GM12878 (cell line): Measurements from ENCODE around the gene SLC25A26. TPM values are rescaled to one million over a fixed set of nuclear protein-coding genes. Genes with fewer than 3 reads are reported as not detected.

Source experiments
- ATAC-seq: fragments of 200-7000 bp; cut with Tn5 transposase; 3 replicates; pipeline ENCODE4 v1.9.1; 2020; ENCODE audit warnings: mild to moderate bottlenecking, moderate library complexity
- BruUV-seq: library from RNA; stranded (reverse); fragments of 400-500 nt; replicated peaks from 2 replicates; lab custom pipeline; 2021; lab: Mats Ljungman, UMichigan
- CTCF ChIA-PET: fragments of 300-600 bp; sonication (Branson Sonifier 250); formaldehyde crosslinking; extraction: SDS; loops from one replicate; lab custom pipeline; 2021; ENCODE audit warnings: inconsistent platforms; lab: Yijun Ruan, JAX
- POLR2A ChIA-PET: fragments of 350-600 bp; formaldehyde crosslinking; extraction: SDS; loops from one replicate; lab custom pipeline; 2021; ENCODE audit warnings: inconsistent platforms; lab: Charles Lee
- RAD21 ChIA-PET: fragments of 300-600 bp; sonication (Branson Sonifier 250); formaldehyde crosslinking; loops from one replicate; lab custom pipeline; 2023; ENCODE audit warnings: antibody characterized with exemption; ENCODE audit not compliant: unreplicated experiment; lab: Charles Lee
- SMC1A ChIA-PET: fragments of 300-600 bp; sonication (Branson Sonifier 250); formaldehyde crosslinking; loops from one replicate; lab custom pipeline; 2023; ENCODE audit not compliant: unreplicated experiment, uncharacterized antibody; lab: Charles Lee
- DNase-seq: peaks from one replicate; pipeline ENCODE4 v3.0.0-alpha.2; 2011; ENCODE audit warnings: low read depth, low spot score
- FAIRE-seq: peaks from 3 replicates; lab custom pipeline; 2011; peaks lifted over from hg19 to GRCh38; lab: Jason Lieb, UNC
- H2AFZ ChIP-seq: 2 replicates; pipeline ENCODE4 v1.6.0; 2011; ENCODE audit warnings: low read depth, low read length, control low read depth; ENCODE audit not compliant: control insufficient read depth
- H3K27ac ChIP-seq: 2 replicates; pipeline ENCODE4 v1.5.1; 2011; ENCODE audit warnings: control low read depth; ENCODE audit not compliant: control insufficient read depth, insufficient read depth
- H3K27me3 ChIP-seq, 2 experiments: replicated peaks in 1 of 2; 2 replicates each; pipeline versions ENCODE4 v1.6.0 to v1.6.1; 2011; ENCODE audit warnings: low read length in 1 of 2; ENCODE audit not compliant: control insufficient read depth in 2 of 2, insufficient read depth in 2 of 2
- H3K36me3 ChIP-seq, 2 experiments: 2 replicates each; pipeline ENCODE4 v1.5.1; 2011; ENCODE audit warnings: low read length in 1 of 2; ENCODE audit not compliant: control insufficient read depth in 2 of 2, insufficient read depth in 2 of 2
- H3K4me1 ChIP-seq: 2 replicates; pipeline ENCODE4 v1.6.1; 2011; ENCODE audit warnings: mild to moderate bottlenecking, low read length, moderate library complexity, mixed read lengths; ENCODE audit not compliant: control insufficient read depth, insufficient read depth
- H3K4me2 ChIP-seq: 2 replicates; pipeline ENCODE4 v1.6.0; 2011; ENCODE audit warnings: control low read depth; ENCODE audit not compliant: control insufficient read depth, insufficient read depth
- H3K4me3 ChIP-seq: fragments of 200-600 bp; sonication (generic); 2 replicates; pipeline ENCODE4 v1.5.1; 2016
- H3K79me2 ChIP-seq: 2 replicates; pipeline ENCODE4 v1.6.0; 2011; ENCODE audit warnings: low read length; ENCODE audit not compliant: control insufficient read depth, insufficient read depth
- H3K9ac ChIP-seq: 2 replicates; pipeline ENCODE4 v1.8.0; 2011; ENCODE audit warnings: low read length, control low read depth, mixed read lengths; ENCODE audit not compliant: control insufficient read depth, insufficient read depth
- H3K9me3 ChIP-seq: replicated peaks from 3 replicates; pipeline ENCODE4 v1.5.1; 2011; ENCODE audit warnings: mild to moderate bottlenecking, low read length; ENCODE audit not compliant: control insufficient read depth, insufficient read depth
- H4K20me1 ChIP-seq: 2 replicates; pipeline ENCODE4 v1.6.0; 2011; ENCODE audit not compliant: control insufficient read depth, insufficient read depth
- BACH1 ChIP-seq: fragments of 450-650 bp; IDR thresholded peaks from 2 replicates; pipeline ENCODE4 v1.6.1; 2017; ENCODE audit warnings: mild to moderate bottlenecking, borderline replicate concordance
- CBFB ChIP-seq: IDR thresholded peaks from 2 replicates; pipeline ENCODE4 v1.6.1; 2016; ENCODE audit warnings: antibody characterized with exemption, low read depth
- CBX3 ChIP-seq: fragments of 200-600 bp; sonication (generic); IDR thresholded peaks from 2 replicates; pipeline ENCODE4 v1.6.1; 2016; ENCODE audit warnings: low read depth, borderline replicate concordance
- FOXK2 ChIP-seq: fragments of 450-650 bp; IDR thresholded peaks from 2 replicates; pipeline ENCODE4 v1.6.1; 2017; ENCODE audit warnings: mild to moderate bottlenecking, moderate library complexity
- IRF4 ChIP-seq: IDR thresholded peaks from 2 replicates; pipeline ENCODE4 v1.6.1; 2011; ENCODE audit warnings: low read depth, low read length
- IRF5 ChIP-seq: fragments of 450-650 bp; IDR thresholded peaks from 2 replicates; pipeline ENCODE4 v1.6.1; 2017; ENCODE audit warnings: borderline replicate concordance
- KAT2A ChIP-seq: conservative IDR thresholded peaks from 2 replicates; pipeline ENCODE4 v1.6.1; 2011; ENCODE audit warnings: low read depth, low read length; ENCODE audit not compliant: control insufficient read depth
- PAX5 ChIP-seq: IDR thresholded peaks from 2 replicates; pipeline ENCODE4 v1.6.1; 2011; ENCODE audit warnings: low read depth, low read length, borderline replicate concordance
- POU2F2 ChIP-seq: IDR thresholded peaks from 3 replicates; pipeline ENCODE4 v1.6.1; 2011; ENCODE audit warnings: low read depth, mild to moderate bottlenecking, low read length, borderline replicate concordance
- RELB ChIP-seq: fragments of 450-650 bp; IDR thresholded peaks from 2 replicates; pipeline ENCODE4 v1.6.1; 2017; ENCODE audit warnings: low read depth, mild to moderate bottlenecking, moderate library complexity
- TBL1XR1 ChIP-seq: IDR thresholded peaks from 2 replicates; pipeline ENCODE4 v1.6.1; 2012; ENCODE audit warnings: low read depth, low read length, improper control_type of control experiment
- YY1 ChIP-seq: IDR thresholded peaks from 2 replicates; pipeline ENCODE4 v1.6.1; 2011; ENCODE audit warnings: low read depth, mild to moderate bottlenecking, low read length
- ZNF217 ChIP-seq: fragments of 450-650 bp; IDR thresholded peaks from 2 replicates; pipeline ENCODE4 v1.6.1; 2017; ENCODE audit warnings: antibody characterized with exemption, mild to moderate bottlenecking
- ZNF592 ChIP-seq: fragments of 450-650 bp; IDR thresholded peaks from 2 replicates; pipeline ENCODE4 v1.6.1; 2017; ENCODE audit warnings: mild to moderate bottlenecking, moderate library complexity
- WGBS: methylation state at CpG from one replicate; pipeline ENCODE4 v1.1.6; 2016; ENCODE audit warnings: low lambda C conversion rate; ENCODE audit not compliant: insufficient replicate concordance, insufficient coverage; ENCODE audit errors: missing lambda C conversion rate; 5-methylcytosine and 5-hydroxymethylcytosine counted together
- in situ Hi-C: fragments of 300-500 bp; cut with MboI; formaldehyde crosslinking; loops from 9 replicates; pipeline ENCODE4 v1.14.3; 2018; ENCODE audit warnings: mixed read lengths
- intact Hi-C: fragments of 100-400 bp; cut with micrococcal nuclease; formaldehyde crosslinking; loops from one replicate; pipeline ENCODE4 v1.14.2; 2022; ENCODE audit not compliant: unreplicated experiment
- polyA plus RNA-seq, 11 experiments: library from polyadenylated mRNA; depleted of rRNA in 4 of 11; unstranded in 6 of 11; stranded (reverse) in 5 of 11; fragments of >200 nt; fragmentation: Nextera tagmentation in 4 of 11; fragmentation: Illumina TruSeq in 1 of 11; extraction: Ambion mirVana in 4 of 11; extraction: Trizol in 1 of 11; gene quantifications; 1 replicate in 1 of 11; 2 replicates in 10 of 11; pipeline versions ENCODE4 v1.2.1 to v1.2.3, GENCODE V29; 2011 to 2016; ENCODE audit warnings: inconsistent platforms in 2 of 11, missing spikeins in 2 of 11, low read depth in 1 of 11
- total RNA-seq, 4 experiments: library from RNA; depleted of rRNA in 3 of 4; stranded (reverse); fragments of >200 nt in 3 of 4; fragmentation: Illumina TruSeq in 1 of 4; extraction: Trizol in 1 of 4; gene quantifications; 2 replicates each; pipeline versions ENCODE4 v1.2.1 to v1.2.3, GENCODE V29; 2013 to 2021
- TF ChIP-seq, protein P1 (sequence below): fragments of 450-650 bp; IDR thresholded peaks from 2 replicates; pipeline ENCODE4 v1.6.1; 2016; ENCODE audit warnings: mild to moderate bottlenecking
- TF ChIP-seq, protein P2 (sequence below): IDR thresholded peaks from 2 replicates; pipeline ENCODE4 v1.6.1; 2012; ENCODE audit warnings: low read depth, low read length, improper control_type of control experiment

SLC25A26 gene
- total and polyA plus RNA-seq, 10 of the 15 experiments (the other 5 are each of a cell fraction or from before 2014, with no cell fraction given) = 14.6 to 49.7 (median 24.9) TPM

- TF ChIP-seq ZNF592 (no peak), KAT2A (no peak), IRF5 (no peak)
- TF ChIP-seq, all 136 proteins: peak for 0
Observed at GRCh38 chr3:66267906-66268305, 47.1 kb downstream of the SLC25A26 start (continued).

DNA sequence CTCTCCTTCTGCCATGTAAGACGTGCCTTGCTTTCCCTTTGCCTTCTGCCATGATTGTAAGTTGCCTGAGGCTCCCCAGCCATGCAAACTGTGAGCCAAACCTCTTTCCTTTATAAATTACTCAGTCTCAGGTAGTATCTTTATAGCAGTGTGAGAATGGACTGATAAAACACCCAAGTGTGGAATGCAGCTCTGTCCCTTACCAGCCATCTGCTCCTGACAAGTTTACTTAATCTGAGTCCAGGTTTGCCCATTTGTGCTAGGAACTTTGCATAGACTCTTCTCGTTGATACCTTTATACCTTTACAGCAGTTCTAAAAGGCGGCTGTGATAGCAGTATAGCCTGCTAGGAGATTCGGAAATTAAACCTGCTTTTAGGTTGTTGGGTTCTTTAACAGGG, 48.1 kb downstream of the SLC25A26 start:
- FAIRE-seq (no peak), DNase-seq (no peak), ATAC-seq (no peak)
- ChIA-PET SMC1A (no interaction called here), CTCF (interaction anchor here (1.0 to 3.5 kb wide), 5 partner anchors 14 to 553 kb away, joined by 4 to 23 read pairs (median 7); partner anchors contain the start of gene SLC25A26), RAD21 (no interaction called here), POLR2A (no interaction called here)
- no peaks in the 10 kb centered on the region; the same call in 2 of the 3 replicates for H3K9me3 ChIP-seq
- H3K9ac ChIP-seq = no peak overlapping the region
- BruUV-seq = no TSS peak
- no peak overlapping the region for H3K4me2 ChIP-seq
- H3K4me3 ChIP-seq = no peak overlapping the region
- H3K79me2 ChIP-seq = no peaks in the 10 kb centered on the region
- intact Hi-C loops (no loop called here), in situ Hi-C loops (no loop called here)
- WGBS = 68% methylated on average over 4 of the region's 4 CpGs
- H3K4me1 ChIP-seq = no peaks in the 10 kb centered on the region; the same call in 1 of the 2 replicates
- no peak overlapping the region for H2AFZ ChIP-seq
- H3K27ac ChIP-seq = no peak overlapping the region
- no peaks in the 10 kb centered on the region for H3K36me3 ChIP-seq
- no peaks in the 10 kb centered on the region for H3K27me3 ChIP-seq
- no peaks in the 10 kb centered on the region for H4K20me1 ChIP-seq
- no peak for TF ChIP-seq CBFB
- TF ChIP-seq RELB = no peak
- TF ChIP-seq BACH1 = no peak
- no peak for TF ChIP-seq TBL1XR1
- TF ChIP-seq YY1 = no peak
- TF ChIP-seq, protein P1, sequence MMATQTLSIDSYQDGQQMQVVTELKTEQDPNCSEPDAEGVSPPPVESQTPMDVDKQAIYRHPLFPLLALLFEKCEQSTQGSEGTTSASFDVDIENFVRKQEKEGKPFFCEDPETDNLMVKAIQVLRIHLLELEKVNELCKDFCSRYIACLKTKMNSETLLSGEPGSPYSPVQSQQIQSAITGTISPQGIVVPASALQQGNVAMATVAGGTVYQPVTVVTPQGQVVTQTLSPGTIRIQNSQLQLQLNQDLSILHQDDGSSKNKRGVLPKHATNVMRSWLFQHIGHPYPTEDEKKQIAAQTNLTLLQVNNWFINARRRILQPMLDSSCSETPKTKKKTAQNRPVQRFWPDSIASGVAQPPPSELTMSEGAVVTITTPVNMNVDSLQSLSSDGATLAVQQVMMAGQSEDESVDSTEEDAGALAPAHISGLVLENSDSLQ = no peak
- no peak for TF ChIP-seq CBX3
- TF ChIP-seq PAX5 = no peak
- TF ChIP-seq FOXK2 = no peak
- no peak for TF ChIP-seq IRF4
- TF ChIP-seq, protein P2, sequence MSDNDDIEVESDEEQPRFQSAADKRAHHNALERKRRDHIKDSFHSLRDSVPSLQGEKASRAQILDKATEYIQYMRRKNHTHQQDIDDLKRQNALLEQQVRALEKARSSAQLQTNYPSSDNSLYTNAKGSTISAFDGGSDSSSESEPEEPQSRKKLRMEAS = no peak
- TF ChIP-seq ZNF217 = no peak
- no peak for TF ChIP-seq POU2F2
